ENCODE data around the gene HDGFL3. TPM values are rescaled to one million over a fixed set of nuclear protein-coding genes. Genes with fewer than 3 reads are reported as not detected.
"Not testable (repeated sequence)": the region's sequence is repeated elsewhere in the genome, so short reads cannot be mapped to it uniquely, and the experiment has no call there.

Gene HDGFL3
- total RNA-seq, 2 donors from 2014 or later: 22.8 to 58.2 TPM

DNA sequence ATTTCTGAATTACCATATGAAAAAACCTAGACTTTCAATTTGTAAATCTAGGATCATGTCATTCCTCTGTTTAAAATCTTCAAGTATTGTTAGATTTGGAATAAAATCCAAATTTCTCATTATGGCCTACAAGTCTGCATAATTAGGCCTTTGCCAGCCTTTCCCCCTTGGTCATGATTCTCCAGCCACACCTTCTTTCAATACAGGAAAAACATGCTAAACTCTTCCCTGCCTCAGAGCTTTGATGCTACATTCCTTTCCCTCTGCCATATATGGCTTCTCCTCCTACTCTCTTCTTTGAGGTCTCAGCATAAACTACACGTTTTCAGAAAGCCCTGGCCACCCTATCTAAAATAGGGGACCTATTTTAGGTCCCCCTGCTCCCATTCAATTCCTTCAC, 51.7 kb downstream of the HDGFL3 start:
- no peak overlapping the region for H3K4me3 Mint-ChIP-seq
- DNase-seq (no peak), ATAC-seq (replicated peaks in 1 of 2) (no peak)
- H3K27me3 Mint-ChIP-seq (ENCODE audit: low read depth): no peaks in the 10 kb centered on the region
- H3K9me3 Mint-ChIP-seq: no peaks in the 10 kb centered on the region
- peaks cover 12% of the 10 kb centered on the region for H3K4me1 Mint-ChIP-seq (ENCODE audit: low read depth)
- peaks cover 2 to 4% of the 10 kb centered on the region in 2 donors for H3K36me3 Mint-ChIP-seq (ENCODE audit: insufficient read depth in 2 of 2)
- H3K27ac Mint-ChIP-seq: no peak overlapping the region

DNA sequence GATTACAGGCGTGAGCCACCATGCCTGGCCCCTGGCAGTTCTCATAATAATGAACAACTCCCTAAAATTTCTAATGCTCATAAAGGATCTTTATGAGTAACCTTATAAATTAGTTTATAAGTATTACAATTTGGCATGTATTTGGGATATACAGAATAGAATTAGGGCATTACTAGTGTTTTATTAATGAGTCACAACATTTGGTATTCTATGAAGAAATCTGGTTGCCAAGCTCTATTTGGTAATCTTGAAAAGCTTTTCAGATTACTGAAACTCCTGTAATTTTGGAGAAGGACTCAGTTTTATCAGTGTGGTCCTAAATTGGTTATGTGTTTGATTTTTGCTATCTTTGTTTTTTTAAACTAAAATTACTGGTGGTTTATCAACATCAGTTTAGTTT, 54.3 kb downstream of the HDGFL3 start:
- peaks cover 0 to 14% of the 10 kb centered on the region in 2 donors for H3K36me3 Mint-ChIP-seq (ENCODE audit: insufficient read depth in 2 of 2)
- DNase-seq: no peak

DNA sequence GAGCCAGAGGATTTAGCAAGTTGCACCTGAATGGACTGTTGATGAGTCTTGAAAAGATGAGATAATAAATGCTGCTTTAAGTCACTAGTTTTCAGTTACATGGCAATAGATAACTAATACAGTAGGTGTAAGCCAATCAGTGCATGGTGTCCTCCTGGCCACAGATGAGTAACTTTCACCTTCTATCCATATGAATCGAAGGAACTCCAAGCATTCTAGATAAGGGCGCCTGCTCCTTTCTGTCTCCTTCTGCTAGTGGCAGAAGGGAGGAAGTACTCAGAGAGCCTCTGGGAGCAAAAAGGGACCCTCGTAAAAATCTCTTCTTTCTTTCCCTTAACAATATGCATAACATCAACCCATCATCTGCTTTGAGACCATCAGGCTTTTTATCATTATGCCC, 62.9 kb downstream of the HDGFL3 start:
- no peak overlapping the region for H3K4me3 Mint-ChIP-seq
- no peaks in the 10 kb centered on the region for H3K4me1 Mint-ChIP-seq (ENCODE audit: low read depth)
- no peak for DNase-seq
- ATAC-seq (replicated peaks in 1 of 2): no peak
- H3K27ac Mint-ChIP-seq: no peak overlapping the region
- peaks cover 0 to 6% of the 10 kb centered on the region in 2 donors for H3K9me3 Mint-ChIP-seq
- H3K27me3 Mint-ChIP-seq (ENCODE audit: low read depth): peaks cover 7% of the 10 kb centered on the region
- peaks cover 0 to 18% of the 10 kb centered on the region in 2 donors for H3K36me3 Mint-ChIP-seq (ENCODE audit: insufficient read depth in 2 of 2)

More for the DNA sequence above, 54.3 kb downstream of the HDGFL3 start:
- Mint-ChIP-seq H3K27ac (no peak overlapping the region), H3K4me1 (ENCODE audit: low read depth) (peaks cover 6% of the 10 kb centered on the region), H3K27me3 (ENCODE audit: low read depth) (no peaks in the 10 kb centered on the region), H3K9me3 (no peaks in the 10 kb centered on the region), H3K4me3 (no peak overlapping the region)
- ATAC-seq (replicated peaks in 1 of 2): no peak

DNA sequence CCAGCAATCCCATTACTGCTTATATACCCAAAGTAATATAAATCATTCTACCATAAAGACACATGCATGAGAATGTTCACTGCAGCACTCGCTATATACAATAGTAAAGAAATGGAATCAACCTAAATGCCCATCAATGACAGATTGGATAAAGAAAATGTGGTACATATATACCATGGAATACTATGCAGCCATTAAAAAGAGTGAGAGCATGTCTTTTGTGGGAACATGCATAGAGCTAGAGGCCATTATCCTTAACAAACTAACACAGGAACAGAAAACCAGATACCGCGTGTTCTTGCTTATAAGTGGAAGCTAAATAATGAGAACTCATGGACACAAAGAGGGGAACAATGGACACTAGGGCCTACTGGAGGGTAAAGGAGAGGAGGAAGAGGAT, 65.5 kb downstream of the HDGFL3 start:
- peaks cover 0 to 12% of the 10 kb centered on the region in 2 donors for H3K36me3 Mint-ChIP-seq (ENCODE audit: insufficient read depth in 2 of 2)
- H3K4me3 Mint-ChIP-seq; H3K27ac Mint-ChIP-seq; ATAC-seq (replicated peaks in 1 of 2); H3K4me1 Mint-ChIP-seq (ENCODE audit: low read depth); H3K27me3 Mint-ChIP-seq (ENCODE audit: low read depth); DNase-seq; H3K9me3 Mint-ChIP-seq: not testable (repeated sequence)

DNA sequence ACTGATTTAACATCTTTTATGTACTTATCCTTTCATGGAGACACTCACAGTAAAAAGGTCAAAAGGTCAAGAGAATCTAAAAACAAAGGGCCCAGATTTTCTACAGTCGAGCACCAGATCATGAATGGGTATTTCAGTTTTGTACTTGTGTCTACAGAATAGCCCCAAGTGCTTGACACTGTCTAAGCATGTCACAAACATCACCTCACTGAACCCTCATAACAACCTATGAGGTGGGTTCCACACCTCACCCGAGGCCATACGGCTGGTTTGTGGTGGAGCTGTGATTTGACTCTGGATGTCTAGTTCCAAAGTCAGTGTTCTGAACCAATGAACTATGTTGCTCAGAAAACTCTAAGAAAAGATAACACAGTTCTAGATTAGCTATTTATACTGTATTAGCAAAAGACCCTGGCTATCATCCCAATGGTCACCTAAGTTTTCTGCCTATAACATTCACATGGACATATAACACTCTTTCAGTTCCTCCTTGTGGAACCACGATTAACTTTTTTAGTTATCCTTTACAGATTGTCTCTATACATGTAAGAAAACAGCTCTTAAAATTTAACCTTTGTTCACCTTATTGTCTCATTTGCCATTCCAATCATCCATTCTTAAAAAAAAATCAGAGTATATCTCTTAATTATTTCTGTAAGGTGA, 74.6 kb downstream of the HDGFL3 start:
- no peak overlapping the region for H3K4me3 Mint-ChIP-seq
- no peaks in the 10 kb centered on the region for H3K9me3 Mint-ChIP-seq
- no peaks in the 10 kb centered on the region for H3K4me1 Mint-ChIP-seq (ENCODE audit: low read depth)
- DNase-seq: no peak
- ATAC-seq (replicated peaks in 1 of 2): no peak
- H3K36me3 Mint-ChIP-seq (ENCODE audit: insufficient read depth in 2 of 2): peaks cover 0 to 5% of the 10 kb centered on the region in 2 donors
- no peak overlapping the region for H3K27ac Mint-ChIP-seq
- H3K27me3 Mint-ChIP-seq (ENCODE audit: low read depth): no peaks in the 10 kb centered on the region

DNA sequence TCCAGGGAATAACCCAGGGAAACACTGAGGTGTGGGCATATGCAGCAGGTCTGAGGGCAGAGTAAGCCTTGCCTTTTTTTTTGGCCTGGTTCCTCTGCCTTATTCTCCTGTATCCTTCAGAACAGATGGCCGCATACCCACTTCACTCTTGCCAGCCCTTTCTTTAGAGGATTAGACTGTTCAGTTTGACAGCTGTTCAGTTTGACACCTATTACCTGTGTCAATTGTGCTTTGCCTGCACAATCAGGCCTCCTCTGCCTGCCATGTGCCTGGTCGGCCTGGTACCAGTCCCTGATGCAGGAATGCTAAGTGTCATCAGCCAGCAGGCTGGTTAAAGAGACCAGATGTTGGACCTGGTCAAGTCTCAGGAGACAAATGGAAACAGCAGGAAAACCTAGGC, 77.8 kb downstream of the HDGFL3 start:
- H3K36me3 Mint-ChIP-seq (ENCODE audit: insufficient read depth in 2 of 2): peaks cover 2 to 5% of the 10 kb centered on the region in 2 donors
- no peak for DNase-seq
- H3K27me3 Mint-ChIP-seq (ENCODE audit: low read depth): no peaks in the 10 kb centered on the region
- no peaks in the 10 kb centered on the region for H3K9me3 Mint-ChIP-seq
- H3K27ac Mint-ChIP-seq: no peak overlapping the region
- no peaks in the 10 kb centered on the region for H3K4me1 Mint-ChIP-seq (ENCODE audit: low read depth)
- H3K4me3 Mint-ChIP-seq: no peak overlapping the region
- ATAC-seq (replicated peaks in 1 of 2): no peak

DNA sequence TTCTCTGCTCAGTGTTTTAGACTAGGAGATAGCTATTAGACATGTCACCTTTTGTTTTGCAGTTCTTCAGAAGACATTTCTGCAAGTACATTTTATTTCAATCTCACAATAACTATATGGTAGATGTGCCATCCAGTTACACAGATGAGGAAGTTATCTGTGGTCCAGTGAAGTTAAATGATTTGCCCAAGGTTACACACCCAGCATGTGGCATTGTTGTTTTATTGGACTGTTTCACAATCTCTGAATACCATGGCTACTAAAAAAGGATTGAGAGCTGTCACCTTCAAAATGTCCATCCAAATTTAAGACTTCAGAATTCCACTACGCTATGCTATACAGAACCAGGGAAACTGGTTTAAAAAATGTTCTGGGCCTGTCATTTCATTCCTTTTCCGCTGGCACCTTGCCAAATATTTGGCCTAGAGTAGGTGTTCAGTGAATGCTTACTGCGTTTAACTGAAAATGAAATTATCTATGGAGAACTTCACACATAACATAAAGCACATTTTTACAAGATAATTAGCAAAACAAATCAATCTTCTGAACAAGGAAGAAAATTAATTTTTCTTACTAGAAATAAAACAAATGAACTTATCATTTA, 80.0 kb downstream of the HDGFL3 start:
- no peak overlapping the region for H3K27ac Mint-ChIP-seq
- H3K9me3 Mint-ChIP-seq: no peaks in the 10 kb centered on the region
- H3K4me1 Mint-ChIP-seq (ENCODE audit: low read depth): no peaks in the 10 kb centered on the region
- DNase-seq (no peak), ATAC-seq (replicated peaks in 1 of 2) (no peak)
- no peaks in the 10 kb centered on the region for H3K27me3 Mint-ChIP-seq (ENCODE audit: low read depth)
- peaks cover 2 to 5% of the 10 kb centered on the region in 2 donors for H3K36me3 Mint-ChIP-seq (ENCODE audit: insufficient read depth in 2 of 2)
- no peak overlapping the region for H3K4me3 Mint-ChIP-seq

DNA sequence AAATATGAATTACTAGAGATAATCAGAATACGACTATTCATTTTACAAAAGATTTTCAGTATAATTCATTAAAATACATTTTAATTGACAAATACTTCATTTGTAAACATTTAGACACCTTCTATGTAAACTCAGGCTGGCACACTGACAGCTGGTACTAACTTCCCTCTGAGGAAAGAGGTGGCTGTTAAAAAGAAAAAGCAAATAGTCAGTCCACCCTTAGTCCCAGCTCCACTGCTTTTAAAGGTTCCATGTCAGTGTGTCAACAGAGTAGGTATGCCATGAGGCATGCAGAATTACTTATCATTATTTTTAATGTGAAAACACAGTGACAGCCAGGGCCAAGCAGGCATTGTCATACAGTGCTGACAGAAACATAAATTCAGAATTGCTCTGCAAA, 84.1 kb downstream of the HDGFL3 start:
- H3K36me3 Mint-ChIP-seq (ENCODE audit: insufficient read depth in 2 of 2): peaks cover under 1 to 2% of the 10 kb centered on the region in 2 donors
- DNase-seq (no peak), ATAC-seq (replicated peaks in 1 of 2) (no peak)
- no peaks in the 10 kb centered on the region for H3K9me3 Mint-ChIP-seq
- H3K27me3 Mint-ChIP-seq (ENCODE audit: low read depth): no peaks in the 10 kb centered on the region
- H3K27ac Mint-ChIP-seq: no peak overlapping the region
- H3K4me1 Mint-ChIP-seq (ENCODE audit: low read depth): no peaks in the 10 kb centered on the region
- no peak overlapping the region for H3K4me3 Mint-ChIP-seq

DNA sequence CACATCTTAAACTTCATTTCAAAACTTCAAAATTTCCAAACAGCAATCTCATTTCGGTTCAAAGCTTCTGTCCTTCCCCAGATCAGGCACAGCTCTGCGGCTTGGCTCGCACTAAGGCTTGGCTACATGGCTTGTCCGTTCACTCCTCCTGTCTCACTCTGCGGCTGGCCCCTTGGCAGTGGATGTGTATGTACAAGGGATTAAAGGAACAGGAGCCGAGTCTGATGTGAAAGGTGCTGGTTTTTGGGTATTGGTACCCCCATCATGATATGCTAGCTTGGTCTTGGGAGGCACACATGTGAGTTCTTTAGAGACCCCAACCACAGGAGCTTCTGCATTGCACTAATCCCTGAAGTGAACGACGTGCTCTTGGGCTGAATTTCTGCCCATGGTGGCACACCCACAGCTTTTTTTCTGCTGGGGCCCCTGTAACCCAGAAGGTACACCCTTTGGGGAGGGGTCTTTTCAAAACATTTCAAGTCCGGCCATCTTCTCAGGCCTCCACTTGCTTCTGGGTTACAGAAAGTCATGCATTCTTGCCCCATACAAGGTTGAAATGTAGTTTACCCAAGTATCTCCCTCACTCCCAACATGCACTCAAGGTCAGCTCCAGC, 87.5 kb downstream of the HDGFL3 start:
- ATAC-seq (replicated peaks in 1 of 2) (no peak), DNase-seq (no peak)
- Mint-ChIP-seq H3K27ac (no peak overlapping the region), H3K4me3 (no peak overlapping the region), H3K4me1 (ENCODE audit: low read depth) (no peaks in the 10 kb centered on the region), H3K9me3 (no peaks in the 10 kb centered on the region), H3K27me3 (ENCODE audit: low read depth) (no peaks in the 10 kb centered on the region), H3K36me3 (ENCODE audit: insufficient read depth in 2 of 2) (peaks cover 0 to 1% of the 10 kb centered on the region in 2 donors)

DNA sequence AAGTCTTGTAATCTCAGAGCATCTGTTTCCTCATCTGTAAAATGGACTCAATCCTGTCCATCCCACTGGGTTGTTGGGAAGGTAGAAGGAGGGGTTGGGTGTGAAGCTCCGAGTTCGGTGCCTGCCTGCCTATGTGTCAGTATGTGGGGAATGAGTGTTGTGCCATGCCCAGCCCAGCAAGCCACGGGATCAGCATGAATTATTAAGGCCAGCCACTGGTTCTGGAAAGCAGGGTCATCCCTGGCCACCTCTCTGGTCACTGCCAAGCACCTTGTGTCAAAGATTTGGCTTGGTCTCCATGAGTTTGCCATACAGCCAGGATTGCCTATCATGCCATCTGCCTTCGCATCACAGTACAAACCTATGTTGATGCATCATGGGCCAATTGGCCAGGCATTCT, 88.7 kb downstream of the HDGFL3 start:
- DNase-seq (no peak), ATAC-seq (replicated peaks in 1 of 2) (no peak)
- no peaks in the 10 kb centered on the region for H3K9me3 Mint-ChIP-seq
- no peaks in the 10 kb centered on the region for H3K27me3 Mint-ChIP-seq (ENCODE audit: low read depth)
- H3K4me1 Mint-ChIP-seq (ENCODE audit: low read depth): no peaks in the 10 kb centered on the region
- peaks cover 0 to 4% of the 10 kb centered on the region in 2 donors for H3K36me3 Mint-ChIP-seq (ENCODE audit: insufficient read depth in 2 of 2)
- no peak overlapping the region for H3K27ac Mint-ChIP-seq
- H3K4me3 Mint-ChIP-seq: no peak overlapping the region

DNA sequence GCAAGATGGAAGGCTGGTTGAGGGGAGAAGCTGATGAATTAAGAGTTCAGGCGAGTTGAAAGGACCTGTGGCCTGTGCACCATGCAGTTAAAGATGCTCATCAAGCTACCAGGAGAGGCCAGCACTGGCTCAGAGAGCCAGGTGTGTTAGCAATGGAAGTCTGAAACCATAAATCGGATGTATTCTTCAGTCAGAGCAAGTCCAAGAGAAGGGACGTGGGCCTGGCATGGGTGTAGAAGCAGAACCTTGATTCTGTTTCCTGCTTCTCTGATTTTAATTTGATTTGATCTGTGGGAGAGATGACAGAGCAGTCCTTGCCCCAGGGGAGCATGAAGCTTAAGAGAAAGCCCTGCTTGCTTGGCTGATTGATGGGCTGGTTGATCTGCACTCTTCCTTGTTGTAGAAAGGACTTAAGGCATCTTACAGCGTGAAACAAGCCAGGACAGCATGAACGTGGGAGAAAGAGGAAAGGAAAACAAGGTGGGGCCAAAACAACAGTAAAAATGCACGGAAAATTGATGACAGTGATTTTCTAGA, 89.3 kb downstream of the HDGFL3 start:
- ATAC-seq (replicated peaks in 1 of 2): no peak
- Mint-ChIP-seq H3K9me3 (no peaks in the 10 kb centered on the region), H3K4me1 (ENCODE audit: low read depth) (no peaks in the 10 kb centered on the region), H3K27me3 (ENCODE audit: low read depth) (no peaks in the 10 kb centered on the region), H3K27ac (no peak overlapping the region), H3K36me3 (ENCODE audit: insufficient read depth in 2 of 2) (peaks cover 0 to 5% of the 10 kb centered on the region in 2 donors), H3K4me3 (no peak overlapping the region)
- no peak for DNase-seq

DNA sequence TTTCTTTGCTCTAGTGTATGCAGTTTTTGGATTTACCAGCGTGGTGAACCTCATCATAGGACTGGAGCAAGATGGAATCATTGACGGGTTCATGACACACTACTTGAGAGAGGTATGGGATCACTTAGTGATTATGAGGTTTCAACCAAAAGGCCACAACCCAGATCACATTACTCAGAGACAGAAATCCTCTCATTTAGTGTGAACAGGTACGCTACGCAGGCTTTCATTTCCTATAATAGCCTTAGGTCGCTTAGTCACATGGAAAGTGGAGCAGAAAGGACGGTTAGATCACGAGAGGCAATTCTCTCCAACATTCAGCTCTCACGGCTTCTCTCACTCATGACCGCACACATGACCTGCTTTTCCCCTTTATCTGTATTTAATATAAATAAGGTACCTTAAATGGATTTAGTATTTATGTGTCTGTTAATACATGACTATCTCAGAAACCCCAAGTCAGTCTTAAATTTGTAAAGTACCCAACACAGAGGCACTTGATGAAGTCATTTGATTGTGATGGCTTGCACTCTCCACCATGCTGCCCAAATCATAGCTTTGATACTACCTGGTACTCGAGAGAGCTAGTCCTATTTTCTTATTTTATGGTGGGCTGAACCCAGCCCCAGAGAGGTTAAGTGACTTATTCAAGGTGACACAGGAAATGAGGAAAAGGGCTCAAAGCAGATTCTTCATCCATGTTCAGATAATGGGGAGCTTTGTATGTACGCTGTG, 91.6 kb downstream of the HDGFL3 start:
- Mint-ChIP-seq H3K4me1 (ENCODE audit: low read depth) (no peaks in the 10 kb centered on the region), H3K27me3 (ENCODE audit: low read depth) (peaks cover 6% of the 10 kb centered on the region), H3K9me3 (peaks cover 0 to 3% of the 10 kb centered on the region in 2 donors), H3K27ac (no peak overlapping the region), H3K36me3 (ENCODE audit: insufficient read depth in 2 of 2) (peaks cover 3 to 8% of the 10 kb centered on the region in 2 donors), H3K4me3 (peak overlapping the region in 1 of 2 donors; percentile 33)
- DNase-seq (peak; percentile 18 to 24), ATAC-seq (replicated peaks in 1 of 2) (peak; percentile 90 to 92)

DNA sequence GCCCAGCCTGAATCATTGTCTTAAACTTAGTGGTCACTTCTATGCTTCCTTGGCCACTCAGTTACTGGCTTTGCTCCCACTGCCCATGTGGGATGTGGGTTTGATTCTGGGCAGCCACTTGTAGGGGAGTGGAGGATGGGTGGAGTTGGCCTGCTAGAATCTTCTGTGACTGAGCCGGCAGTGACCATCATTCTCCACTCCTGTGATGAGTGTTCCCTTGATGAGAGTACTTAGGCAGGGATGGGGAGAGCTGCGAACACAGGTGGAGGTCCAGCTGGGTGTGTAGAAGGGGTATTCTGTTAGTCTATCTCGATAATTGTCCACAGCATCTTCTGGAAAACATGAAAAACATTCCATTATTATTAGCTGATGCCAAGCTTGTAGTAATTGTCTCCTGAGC, 92.2 kb downstream of the HDGFL3 start:
- Mint-ChIP-seq H3K27me3 (ENCODE audit: low read depth) (peaks cover 11% of the 10 kb centered on the region), H3K4me3 (peak overlapping the region in 1 of 2 donors; percentile 33), H3K27ac (no peak overlapping the region), H3K9me3 (peaks cover 0 to 3% of the 10 kb centered on the region in 2 donors), H3K4me1 (ENCODE audit: low read depth) (no peaks in the 10 kb centered on the region), H3K36me3 (ENCODE audit: insufficient read depth in 2 of 2) (peaks cover 3 to 9% of the 10 kb centered on the region in 2 donors)
- peak; percentile 66 to 71 for ATAC-seq (replicated peaks in 1 of 2)
- peak; percentile 16 to 18 for DNase-seq
